HG02759 (cell line): ENCODE results near the gene SRL.

Source experiments
- ATAC-seq: cut with Tn5 transposase; IDR thresholded peaks from one replicate; pipeline ENCODE4 v1.9.1; 2021; ENCODE audit warnings: mild to moderate bottlenecking, moderate library complexity; ENCODE audit not compliant: unreplicated experiment

SRL gene

GRCh38 chr16:4204521-4204920 lies 37.4 kb downstream of the SRL start:
- ATAC-seq, result no peak

- ATAC-seq, result no peak
Observed at GRCh38 chr16:4203748-4204147, 38.1 kb downstream of the SRL start.

GRCh38 chr16:4202615-4203345 lies 39.1 kb downstream of the SRL start:
- ATAC-seq, result no peak

- ATAC-seq, result no peak
Observed at GRCh38 chr16:4200781-4201137, 41.1 kb downstream of the SRL start.

- no peak for ATAC-seq
Observed at GRCh38 chr16:4200000-4200780, 41.7 kb downstream of the SRL start.

GRCh38 chr16:4198816-4199215 lies 43.1 kb downstream of the SRL start:
- ATAC-seq, result no peak

GRCh38 chr16:4194661-4195060 lies 47.2 kb downstream of the SRL start:
- ATAC-seq, result no peak

GRCh38 chr16:4193920-4194319 lies 48.0 kb downstream of the SRL start:
- no peak for ATAC-seq

- ATAC-seq, result no peak
Observed at GRCh38 chr16:4192206-4192605, 49.7 kb downstream of the SRL start.

GRCh38 chr16:4190712-4191333 lies 51.1 kb downstream of the SRL start:
- ATAC-seq, result no peak

- no peak for ATAC-seq
Observed at GRCh38 chr16:4190086-4190485, 51.8 kb downstream of the SRL start.

- peak; percentile 5 for ATAC-seq
Observed at GRCh38 chr16:4184038-4184702, 57.7 kb downstream of the SRL start.

GRCh38 chr16:4183237-4184037 lies 58.4 kb downstream of the SRL start:
- ATAC-seq, result peak; percentile 90

GRCh38 chr16:4182581-4183236 lies 59.2 kb downstream of the SRL start:
- peak; percentile 19 for ATAC-seq

GRCh38 chr16:4180511-4180910 lies 61.4 kb downstream of the SRL start:
- no peak for ATAC-seq

GRCh38 chr16:4179763-4180260 lies 62.1 kb downstream of the SRL start:
- no peak for ATAC-seq

- ATAC-seq, result no peak
Observed at GRCh38 chr16:4179020-4179419, 62.9 kb downstream of the SRL start.

- no peak for ATAC-seq
Observed at GRCh38 chr16:4178468-4179010, 63.3 kb downstream of the SRL start.

GRCh38 chr16:4176906-4177417 lies 64.9 kb downstream of the SRL start:
- ATAC-seq, result peak; percentile 78
